HL-60 (cell line): ENCODE data around the gene SHE.

Experiments used
- DNase-seq, 2 experiments: peaks; one replicate each; pipeline ENCODE4 v3.0.0-alpha.2; 2010 to 2020; ENCODE audit warnings: low read depth in 1 of 2, low spot score in 1 of 2
- H3K27ac ChIP-seq: fragments of 250-450 bp; sonication (Bioruptor Pico); replicated peaks from 2 replicates; pipeline ENCODE4 v1.5.1; 2020; ENCODE audit warnings: mild to moderate bottlenecking, moderate library complexity
- H3K27me3 ChIP-seq: fragments of 250-450 bp; sonication (Bioruptor Pico); 2 replicates; pipeline ENCODE4 v1.5.1; 2021; ENCODE audit warnings: mild to moderate bottlenecking, moderate library complexity; ENCODE audit not compliant: insufficient read depth, poor library complexity, severe bottlenecking
- H3K4me3 ChIP-seq: replicated peaks from 2 replicates; pipeline ENCODE4 v1.5.1; 2011; ENCODE audit warnings: mild to moderate bottlenecking, control low read depth, low read length; ENCODE audit not compliant: insufficient read depth
- CTCF ChIP-seq: IDR thresholded peaks from one replicate; pipeline ENCODE4 v1.5.1; 2011; ENCODE audit warnings: low read length, control low read depth, inconsistent platforms; ENCODE audit not compliant: insufficient read depth
- GABPA ChIP-seq: IDR thresholded peaks from 2 replicates; pipeline ENCODE4 v1.6.1; 2012; ENCODE audit warnings: low read depth
- POLR2AphosphoS5 ChIP-seq: IDR thresholded peaks from 2 replicates; pipeline ENCODE4 v1.6.1; 2012; ENCODE audit warnings: low read depth
- REST ChIP-seq: IDR thresholded peaks from 2 replicates; pipeline ENCODE4 v1.6.1; 2012; ENCODE audit warnings: low read depth; ENCODE audit not compliant: insufficient replicate concordance
- SPI1 ChIP-seq: IDR thresholded peaks from 2 replicates; pipeline ENCODE4 v1.6.1; 2012; ENCODE audit warnings: low read depth, mild to moderate bottlenecking, borderline replicate concordance

Gene SHE

GRCh38 chr1:154463512-154463990 is 38.7 kb downstream of the SHE start:
- H3K4me3 ChIP-seq: no peak overlapping the region
- H3K27me3 ChIP-seq: no peaks in the 10 kb centered on the region
- DNase-seq: no peak
- no peak overlapping the region for H3K27ac ChIP-seq
- TF ChIP-seq POLR2AphosphoS5 (no peak), GABPA (no peak), REST (no peak), CTCF (no peak), SPI1 (no peak)

- H3K27ac ChIP-seq: no peak overlapping the region
- no peak overlapping the region for H3K4me3 ChIP-seq
- no peak for TF ChIP-seq REST
- TF ChIP-seq SPI1: no peak
- TF ChIP-seq GABPA: no peak
- TF ChIP-seq CTCF: no peak
- TF ChIP-seq POLR2AphosphoS5: no peak
- H3K27me3 ChIP-seq: no peaks in the 10 kb centered on the region
- no peak for DNase-seq
These were observed 41.4 kb downstream of the SHE start for GRCh38 chr1:154460695-154461260.

GRCh38 chr1:154459080-154459479 is 43.1 kb downstream of the SHE start:
- no peak for DNase-seq
- no peak overlapping the region for H3K27ac ChIP-seq
- TF ChIP-seq REST (no peak), CTCF (no peak), GABPA (no peak), SPI1 (no peak), POLR2AphosphoS5 (no peak)
- H3K4me3 ChIP-seq: no peak overlapping the region
- no peaks in the 10 kb centered on the region for H3K27me3 ChIP-seq
